HuH-7 (cell line): Measurements from ENCODE around the gene PRKN.

ENCODE experiments used
- DNase-seq: peaks from one replicate; pipeline ENCODE4 v3.0.0; 2011; ENCODE audit warnings: low spot score

PRKN gene

DNA sequence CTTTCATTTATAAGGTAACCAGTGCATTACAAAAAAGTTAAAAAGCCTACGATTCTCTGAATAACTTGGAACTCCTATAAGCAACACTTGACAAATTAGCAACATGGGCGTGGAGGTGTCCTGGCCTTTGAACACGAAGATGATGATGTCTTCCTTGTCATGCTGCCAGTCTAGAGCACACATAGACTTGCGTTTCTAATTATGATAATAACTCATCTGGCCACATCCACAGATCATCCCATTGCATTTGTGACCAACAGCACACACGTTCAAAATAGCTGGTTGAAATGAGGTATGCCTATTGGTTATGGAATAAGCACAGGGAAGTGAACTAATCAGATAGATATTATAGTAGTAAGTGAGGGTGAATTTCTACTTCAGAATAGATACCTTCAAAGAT is 608.9 kb downstream of the PRKN start:
- DNase-seq, result no peak

DNA sequence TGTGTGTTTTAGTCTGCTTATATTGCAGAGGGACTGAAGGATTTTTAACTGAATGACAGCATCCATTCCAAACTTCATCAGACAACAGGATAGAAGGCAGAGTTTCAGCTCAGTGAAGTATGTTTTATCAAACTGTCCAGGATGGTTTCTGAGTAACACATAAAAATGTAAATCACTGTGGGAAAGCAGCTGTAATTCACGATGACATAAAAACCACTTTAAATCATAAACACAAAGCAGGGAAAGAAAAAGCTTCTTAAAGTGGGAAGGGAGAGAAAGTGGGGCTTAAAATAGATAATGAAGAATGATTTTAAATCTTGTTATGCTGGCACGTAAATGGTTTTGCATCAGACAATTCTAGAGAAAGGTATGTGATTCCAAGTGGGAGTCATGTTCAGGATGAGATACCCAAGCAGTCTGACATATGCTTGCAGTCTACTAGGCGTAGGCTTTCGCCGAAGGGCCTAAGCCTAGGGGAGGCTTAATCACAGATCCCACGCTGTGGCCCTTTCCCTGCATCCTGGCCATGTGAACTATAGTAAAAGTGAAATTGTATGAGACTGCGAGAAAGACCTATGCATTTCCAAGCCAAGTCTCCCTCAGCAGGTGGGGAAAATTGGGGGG is 610.6 kb downstream of the PRKN start:
- DNase-seq, result no peak

DNA sequence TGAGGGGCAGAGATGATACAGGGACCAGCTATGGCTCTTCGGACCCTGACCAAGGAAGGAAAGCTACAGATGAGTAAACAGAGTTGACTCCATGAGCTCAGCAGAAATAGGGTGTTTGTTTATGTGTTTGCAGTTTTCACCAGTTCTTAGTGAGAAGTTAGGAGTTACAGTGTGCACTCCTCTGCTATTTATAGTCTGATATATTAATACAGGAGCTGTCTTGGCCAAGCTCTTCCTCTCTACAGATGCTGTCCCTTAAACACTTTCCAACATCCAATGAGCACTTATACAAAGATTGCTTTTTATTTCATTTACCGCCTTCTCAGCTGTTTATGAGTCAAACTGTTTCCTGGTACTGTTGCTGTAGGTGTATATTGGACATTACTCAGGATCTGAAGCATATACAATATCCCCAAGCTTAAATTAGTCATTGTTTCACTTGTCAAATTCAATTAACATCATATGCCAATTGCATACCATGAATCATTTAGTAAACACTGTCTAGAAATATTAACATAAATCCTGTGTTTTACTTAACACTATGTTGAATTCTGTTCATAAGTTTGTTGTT is 618.0 kb downstream of the PRKN start:
- no peak for DNase-seq

DNA sequence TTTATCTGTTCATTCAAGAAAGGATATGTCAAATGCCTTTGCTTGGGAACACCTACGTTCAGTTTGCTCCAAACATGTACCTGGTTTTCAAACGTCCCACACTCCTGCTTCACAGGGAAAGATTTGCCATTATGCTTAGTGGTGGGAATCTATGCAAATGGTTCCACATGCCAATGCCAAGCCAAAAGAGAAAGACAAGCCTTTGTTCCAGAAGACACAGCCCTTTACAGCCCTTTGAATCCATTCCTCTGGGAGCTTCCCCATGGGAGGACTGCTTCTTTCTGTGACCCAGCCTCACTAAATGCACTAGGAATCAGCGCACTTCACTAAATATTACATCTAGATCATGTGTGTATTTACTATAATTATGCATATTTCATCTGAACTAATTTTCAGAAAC is 619.5 kb downstream of the PRKN start:
- DNase-seq, result no peak

DNA sequence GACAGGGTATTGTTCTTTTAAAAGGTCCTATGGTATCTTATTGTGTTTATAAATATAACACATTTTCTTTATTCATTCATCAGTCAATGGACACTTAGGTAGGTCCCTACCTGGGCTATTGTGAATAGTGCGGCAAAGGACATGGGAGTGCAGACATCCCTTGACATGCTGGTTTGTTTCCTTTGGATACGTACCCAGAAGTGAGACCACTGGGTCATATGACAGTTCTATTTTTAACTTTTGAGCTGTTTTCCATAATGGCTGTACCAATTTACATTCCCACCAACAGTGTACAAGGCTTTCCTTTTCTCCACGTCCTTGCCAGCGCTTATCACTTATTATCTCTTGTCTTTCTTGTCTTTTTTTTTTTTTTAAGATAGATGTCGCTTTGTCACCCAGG is 627.5 kb downstream of the PRKN start:
- no peak for DNase-seq

DNA sequence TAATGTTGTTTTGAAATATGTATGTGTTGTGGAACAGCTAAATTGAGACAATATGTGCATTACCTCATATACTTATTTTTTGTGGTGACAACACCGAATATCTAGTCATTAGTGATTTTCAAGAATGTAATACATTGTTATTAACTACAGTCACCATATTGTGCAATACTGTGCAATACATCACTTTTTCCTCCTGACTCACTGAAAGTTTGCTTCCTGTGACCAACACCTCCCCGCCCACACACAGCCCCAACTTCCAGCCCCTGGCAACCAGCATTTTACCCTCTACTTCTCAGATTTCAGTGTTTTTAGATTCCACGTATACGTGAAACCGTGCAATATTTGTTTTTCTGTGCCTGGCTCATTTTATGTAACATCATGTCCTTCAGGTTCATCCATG is 627.9 kb downstream of the PRKN start:
- no peak for DNase-seq

DNA sequence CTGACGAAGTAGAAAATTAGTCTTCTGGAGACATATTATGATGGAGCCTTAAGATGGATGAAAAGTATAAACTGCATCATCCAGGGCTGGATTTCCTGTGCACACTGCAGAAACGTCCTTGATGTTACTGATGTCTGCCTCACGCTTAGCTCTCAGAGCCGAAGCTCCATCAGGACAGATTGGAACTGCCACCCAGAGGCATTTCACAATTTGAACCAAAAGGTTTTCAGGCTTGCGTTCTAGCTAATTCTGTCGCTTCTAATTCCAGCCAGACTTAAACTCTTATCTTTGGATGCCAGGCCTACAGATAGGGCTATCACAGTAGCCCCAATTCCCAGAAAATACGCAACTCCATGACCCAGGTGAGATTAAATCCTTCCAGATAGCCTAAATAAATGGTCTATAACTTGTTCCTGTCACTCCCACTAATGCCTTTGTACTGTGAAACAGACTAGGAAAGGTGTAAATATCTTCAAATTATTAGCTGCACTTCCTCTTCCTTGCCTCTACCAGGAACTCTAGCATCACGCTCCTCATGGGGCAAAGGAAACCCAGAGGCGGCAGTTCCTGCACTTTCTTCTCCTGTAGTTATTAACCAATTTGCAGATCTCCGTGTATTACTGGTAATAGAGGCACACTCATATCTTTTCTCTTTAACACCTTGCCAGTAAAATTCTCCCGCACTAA is 634.6 kb downstream of the PRKN start:
- no peak for DNase-seq

DNA sequence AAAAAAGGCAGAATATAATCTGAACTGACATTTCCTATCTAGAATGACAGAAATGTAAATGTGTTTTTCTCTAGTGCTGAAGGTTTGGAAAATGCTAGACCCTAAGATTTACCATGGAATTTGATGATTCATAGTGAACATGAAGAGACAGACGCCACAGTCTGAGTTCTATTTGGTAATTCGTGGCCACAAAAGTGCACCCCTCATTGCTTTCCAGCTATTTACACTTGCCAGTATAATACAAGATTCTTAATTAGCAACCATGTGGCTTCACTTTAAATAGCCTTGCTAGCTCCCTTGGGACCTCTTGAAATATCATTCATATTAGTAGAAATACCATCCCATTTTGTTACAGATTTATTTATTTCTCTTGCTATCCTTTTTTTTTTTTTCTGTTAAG is 636.8 kb downstream of the PRKN start:
- no peak for DNase-seq

DNA sequence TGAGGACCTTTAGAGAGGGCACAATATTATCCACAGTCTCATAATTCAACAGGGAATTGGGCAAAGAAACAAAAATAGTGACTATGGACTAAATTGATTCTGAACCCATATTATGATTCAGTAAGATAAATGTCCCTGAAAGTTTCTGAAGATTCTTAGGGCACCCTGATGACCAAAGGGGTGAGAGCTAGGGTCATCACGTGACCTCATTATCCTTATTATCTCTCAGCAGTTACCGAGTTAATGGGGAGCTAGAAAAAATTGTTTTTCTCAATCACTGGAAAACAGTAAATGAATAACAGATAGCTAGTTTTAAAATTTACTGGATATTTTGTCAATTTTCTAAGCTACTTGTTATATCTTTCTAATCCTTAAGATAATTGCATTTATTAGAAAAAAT is 639.5 kb downstream of the PRKN start:
- no peak for DNase-seq

DNA sequence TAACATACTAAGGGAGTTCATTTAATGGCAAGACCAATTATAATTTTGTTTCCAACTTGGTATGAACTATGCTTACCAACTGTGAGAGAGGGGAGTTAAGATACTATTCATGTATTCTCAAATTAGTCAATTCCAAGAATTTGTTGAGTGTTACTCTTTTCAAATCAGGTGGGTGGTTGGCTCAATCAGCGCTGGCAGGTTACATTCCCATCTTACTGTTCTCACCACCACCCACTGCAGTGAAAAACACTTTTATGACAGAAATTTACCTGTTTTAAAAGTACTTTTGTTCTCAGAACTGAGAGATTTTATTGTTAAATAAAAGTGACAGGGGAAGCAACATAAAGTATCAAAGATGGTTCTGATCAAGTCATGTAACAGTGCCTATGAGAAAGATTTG is 642.0 kb downstream of the PRKN start:
- no peak for DNase-seq

DNA sequence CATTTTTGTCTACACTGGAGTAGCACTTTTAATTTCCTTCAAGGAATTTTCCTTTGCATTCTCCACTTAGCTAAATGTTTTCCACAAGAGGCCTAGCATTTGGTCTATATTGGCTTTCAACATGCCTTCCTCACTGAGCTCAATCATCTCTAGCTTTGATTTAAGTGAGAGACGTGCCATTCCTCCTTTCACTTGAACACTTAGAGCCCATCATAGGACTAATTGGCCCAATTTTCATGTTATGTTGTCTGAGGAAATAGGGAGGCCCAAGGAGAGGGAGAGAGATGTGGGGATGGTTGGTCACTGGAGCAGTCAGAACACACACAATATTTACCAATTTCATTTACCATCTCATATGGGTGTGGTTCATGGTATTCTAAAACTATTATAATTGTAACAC is 645.0 kb downstream of the PRKN start:
- no peak for DNase-seq

DNA sequence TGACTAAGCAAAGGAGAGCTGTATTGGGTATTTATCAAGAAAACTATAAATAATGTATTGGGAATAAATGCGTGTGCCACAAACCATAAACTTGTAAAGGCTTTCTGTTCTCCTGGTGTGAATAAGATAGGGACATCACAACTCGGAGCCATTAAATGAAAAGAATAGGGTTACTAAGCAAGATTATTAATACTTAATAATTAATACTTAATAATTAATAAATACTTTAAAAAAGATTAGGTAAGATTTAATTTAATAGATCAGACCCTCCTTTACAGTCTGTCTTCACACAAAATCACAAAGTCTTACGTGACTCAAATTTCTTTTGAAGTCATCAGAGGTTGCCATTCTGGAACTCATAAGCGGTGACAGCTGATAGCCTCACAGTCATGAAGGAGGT is 648.9 kb downstream of the PRKN start:
- no peak for DNase-seq

DNA sequence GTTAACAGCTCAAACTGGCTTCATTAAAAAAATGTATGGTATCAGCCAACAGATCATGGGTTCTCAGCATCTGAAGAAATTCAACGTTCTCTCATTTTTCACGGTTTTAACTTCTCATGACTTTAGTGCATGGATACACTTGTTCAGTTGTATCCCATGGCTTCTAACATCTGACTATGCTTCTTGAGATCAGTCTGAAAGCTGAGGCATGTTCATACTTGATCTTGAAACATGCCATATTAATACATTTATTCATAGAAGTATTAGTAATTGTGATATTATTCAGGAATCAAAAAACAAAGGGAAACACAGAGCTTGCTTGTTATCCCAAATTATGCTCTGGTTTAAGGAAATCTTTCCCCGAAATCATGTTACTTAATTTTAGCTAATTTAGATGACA is 649.4 kb downstream of the PRKN start:
- DNase-seq, result no peak

DNA sequence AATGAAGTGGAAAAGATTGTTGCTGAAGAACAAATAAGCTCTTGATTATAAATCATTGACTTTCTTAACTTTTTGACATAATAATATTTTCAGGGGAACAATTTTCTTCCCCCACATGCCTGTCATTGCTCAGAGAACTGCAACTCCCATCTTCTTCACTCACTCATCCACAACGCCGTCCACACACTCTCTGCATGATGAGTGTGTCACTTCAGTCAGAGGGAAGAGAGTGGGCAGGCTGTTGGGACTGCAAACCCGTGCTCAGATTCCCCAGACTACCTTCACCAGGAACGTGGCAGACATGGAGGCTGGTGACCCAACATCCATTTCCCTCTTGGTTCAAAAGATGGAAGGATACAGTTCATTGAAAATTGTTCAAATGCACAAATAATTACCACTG is 650.8 kb downstream of the PRKN start:
- DNase-seq, result no peak

DNA sequence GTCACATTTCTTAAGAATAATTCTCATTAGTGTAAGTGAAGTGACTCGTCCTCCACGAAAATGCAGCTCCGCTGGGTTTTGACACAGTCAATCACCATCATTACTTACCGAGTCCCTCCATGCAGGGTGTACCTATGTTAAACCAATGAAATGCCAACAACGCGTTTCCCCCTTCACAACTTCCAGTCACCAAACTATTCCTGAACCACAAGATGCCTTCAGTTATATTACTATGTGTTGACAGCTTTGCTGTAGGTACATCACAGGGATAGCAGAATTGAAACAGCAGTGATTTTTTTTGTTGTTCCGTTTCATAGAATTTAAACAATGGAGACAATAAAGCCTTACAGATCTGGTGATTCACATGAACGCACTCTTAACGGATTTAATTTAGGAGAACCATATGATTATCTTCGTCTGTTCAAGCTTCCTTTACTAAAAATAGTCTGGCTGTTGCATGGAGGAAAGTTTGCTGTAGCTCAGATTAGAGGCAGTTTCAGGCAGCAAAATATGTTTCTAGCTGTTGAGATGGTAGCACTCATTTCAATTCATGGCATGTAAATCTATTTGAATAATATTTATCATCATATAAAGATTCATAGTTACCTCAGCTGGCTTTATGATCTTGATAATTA is 652.8 kb downstream of the PRKN start:
- no peak for DNase-seq

DNA sequence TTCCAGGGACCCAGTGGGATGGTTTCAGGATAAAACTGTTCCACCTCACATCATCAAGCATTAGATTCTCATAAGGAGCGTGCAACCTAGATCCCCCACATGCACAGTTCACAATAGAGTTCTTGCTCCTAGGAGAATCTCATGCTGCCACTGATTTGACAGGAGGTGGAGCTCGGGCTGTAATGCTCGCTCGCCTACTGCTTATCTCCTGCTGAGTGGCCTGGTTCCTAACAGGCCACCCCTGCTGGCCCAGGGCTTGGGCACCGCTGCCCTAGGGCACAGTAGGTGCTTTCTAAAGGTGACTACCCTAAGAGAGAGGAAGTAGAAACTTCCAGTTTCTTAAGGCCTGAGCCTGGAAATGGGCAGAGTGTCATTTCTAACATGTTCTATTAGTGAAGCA is 656.9 kb downstream of the PRKN start:
- DNase-seq, result no peak

DNA sequence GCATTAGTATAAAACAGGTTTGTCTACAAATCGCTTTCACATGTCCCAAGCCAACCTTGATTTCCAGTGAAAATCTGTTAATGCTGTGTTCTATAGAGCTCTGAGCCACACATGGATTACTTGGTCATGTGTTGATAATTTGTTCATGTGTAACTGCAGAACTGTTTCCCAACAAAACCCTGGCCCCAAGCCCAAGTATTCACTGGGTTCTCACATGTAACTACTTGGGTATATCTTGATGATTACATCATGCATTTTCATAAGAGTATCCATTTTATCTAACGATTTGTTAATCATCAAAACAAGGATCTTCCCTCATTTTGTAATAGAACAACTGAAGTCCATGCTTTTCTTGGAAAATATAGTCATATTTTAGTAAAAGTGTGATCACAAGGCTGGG is 657.6 kb downstream of the PRKN start:
- DNase-seq, result no peak

DNA sequence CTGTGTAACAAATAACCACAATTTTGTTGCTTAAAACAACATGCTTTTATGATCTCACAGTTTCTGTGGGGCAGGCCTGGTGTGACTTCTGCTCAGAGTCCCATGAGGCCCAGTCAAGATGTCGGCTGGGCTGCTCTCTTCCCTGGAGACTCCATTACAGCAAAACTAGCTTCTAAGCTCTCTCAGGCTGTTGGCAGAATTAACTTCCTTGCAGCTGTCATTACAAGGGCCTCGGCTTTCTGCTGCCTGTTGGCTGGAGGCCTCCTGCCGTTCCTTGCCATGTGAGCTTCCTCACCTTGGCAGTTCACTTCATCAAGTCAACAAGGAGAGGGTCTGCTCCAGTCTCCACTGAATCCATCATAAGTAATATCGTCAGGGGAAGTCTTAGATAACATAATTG is 659.2 kb downstream of the PRKN start:
- DNase-seq, result no peak

DNA sequence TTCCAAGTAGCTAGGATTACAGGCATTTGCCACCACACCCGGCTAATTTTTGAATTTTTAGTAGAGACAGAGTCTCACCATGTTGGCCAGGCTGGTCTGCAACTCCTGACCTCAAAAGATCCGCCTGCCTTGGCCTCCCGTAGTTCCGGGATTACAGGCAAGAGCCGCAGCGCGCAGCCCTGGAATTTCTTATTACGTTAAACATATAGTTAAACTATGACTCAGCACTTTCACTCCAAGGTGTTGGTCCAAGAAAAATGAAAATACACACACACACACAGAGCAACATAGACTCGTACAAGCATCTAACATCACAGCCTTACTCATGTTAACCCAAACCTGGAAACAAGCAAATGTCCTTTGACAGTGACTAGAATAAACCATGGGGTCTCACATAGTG is 663.9 kb downstream of the PRKN start:
- no peak for DNase-seq

DNA sequence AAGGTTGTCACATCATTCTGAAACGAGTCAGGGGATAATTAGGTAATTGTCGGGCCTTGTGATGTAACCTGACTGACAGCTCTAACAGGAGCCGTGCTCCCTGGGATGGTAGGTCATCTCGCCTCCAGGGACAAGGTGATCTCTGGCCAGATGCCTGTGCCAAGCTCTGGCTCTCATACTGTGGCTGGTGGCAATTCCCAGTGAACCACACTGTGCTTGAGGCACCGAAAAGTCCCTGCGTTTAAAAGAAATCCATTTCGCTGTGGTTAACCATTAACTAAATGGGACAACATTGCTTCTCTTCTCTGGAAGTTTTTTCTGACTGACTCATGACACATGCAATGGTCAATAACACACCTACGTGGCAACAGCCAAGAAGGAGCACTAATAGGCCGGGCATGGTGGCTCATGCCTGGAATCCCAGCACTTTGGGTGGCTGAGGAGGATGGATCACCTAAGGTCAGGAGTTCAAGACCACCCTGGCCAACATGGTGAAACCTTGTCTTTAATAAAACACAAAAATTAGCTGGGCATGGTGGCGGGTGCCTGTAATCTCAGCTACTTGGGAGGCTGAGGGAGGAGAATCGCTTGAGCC is 669.2 kb downstream of the PRKN start:
- DNase-seq, result peak; percentile 62

DNA sequence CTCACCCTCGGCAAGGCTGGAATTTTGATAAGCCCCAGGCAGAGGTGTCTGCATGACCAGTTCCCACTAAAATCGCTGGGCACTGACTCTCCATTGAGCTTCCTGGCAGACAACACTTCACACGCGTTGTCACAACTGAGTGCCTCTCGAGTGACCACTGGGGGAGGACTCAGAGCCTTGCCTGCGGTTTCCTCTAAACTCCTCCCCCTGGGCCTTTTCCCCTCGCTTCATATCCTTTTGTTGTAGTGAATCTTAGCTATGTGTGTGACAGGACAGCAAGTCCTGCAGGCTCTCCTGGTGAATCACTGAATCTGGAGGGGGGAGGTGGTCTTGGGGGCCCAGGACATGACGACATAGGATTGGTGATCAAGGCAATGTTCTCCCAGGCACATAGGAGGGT is 670.8 kb downstream of the PRKN start:
- peak; percentile 13 for DNase-seq

DNA sequence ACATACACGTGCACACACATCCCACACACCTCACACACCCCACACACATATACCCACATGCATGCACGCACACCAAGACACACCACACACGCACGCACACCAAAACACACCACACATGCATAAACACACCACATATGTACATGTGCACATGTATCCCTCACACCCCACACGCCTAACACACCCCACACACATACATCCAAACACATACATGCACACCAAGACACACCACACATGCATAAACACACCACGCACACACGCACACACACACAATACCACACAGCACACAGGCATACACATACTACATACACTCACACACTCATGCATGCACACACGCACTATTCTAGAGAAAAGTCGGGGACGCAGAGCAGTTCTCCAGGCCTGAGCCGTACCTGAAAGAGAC is 671.5 kb downstream of the PRKN start:
- no peak for DNase-seq

DNA sequence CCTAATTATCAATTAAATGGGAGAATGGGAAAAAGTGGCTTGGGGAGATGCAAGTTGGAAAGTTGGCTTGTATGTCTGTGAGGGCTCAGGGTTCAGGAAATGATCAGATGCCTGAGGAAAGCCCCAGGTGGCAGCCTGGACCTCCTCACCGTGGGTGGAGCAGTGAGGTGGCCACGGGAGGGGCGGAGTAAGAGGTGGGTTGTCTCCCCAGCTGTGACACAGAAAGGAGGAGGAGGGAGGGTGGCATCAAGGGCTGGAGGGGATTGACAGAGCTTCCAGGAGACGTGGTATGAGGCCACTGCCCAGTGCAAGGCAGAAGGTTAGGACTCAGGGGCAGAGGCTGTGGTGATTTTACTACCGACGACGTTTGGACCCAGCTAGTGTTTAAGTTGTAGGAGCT is 672.2 kb downstream of the PRKN start:
- no peak for DNase-seq
